LNCaP clone FGC (cell line): ENCODE results near the gene RNF26.

ENCODE experiments used
- DNase-seq: peaks from one replicate; pipeline ENCODE4 v3.0.0-alpha.2; 2011; ENCODE audit warnings: low read depth
- H3K4me3 ChIP-seq: 2 replicates; pipeline ENCODE4 v1.5.1; 2011; ENCODE audit warnings: mild to moderate bottlenecking, low read depth, low read length, control low read depth
- TF ChIP-seq, protein P1 (sequence below): IDR thresholded peaks from 2 replicates; pipeline ENCODE4 v1.5.1; 2012; ENCODE audit warnings: mild to moderate bottlenecking; ENCODE audit not compliant: control insufficient read depth, insufficient read depth; ENCODE audit errors: extremely low read depth

RNF26 gene

DNA sequence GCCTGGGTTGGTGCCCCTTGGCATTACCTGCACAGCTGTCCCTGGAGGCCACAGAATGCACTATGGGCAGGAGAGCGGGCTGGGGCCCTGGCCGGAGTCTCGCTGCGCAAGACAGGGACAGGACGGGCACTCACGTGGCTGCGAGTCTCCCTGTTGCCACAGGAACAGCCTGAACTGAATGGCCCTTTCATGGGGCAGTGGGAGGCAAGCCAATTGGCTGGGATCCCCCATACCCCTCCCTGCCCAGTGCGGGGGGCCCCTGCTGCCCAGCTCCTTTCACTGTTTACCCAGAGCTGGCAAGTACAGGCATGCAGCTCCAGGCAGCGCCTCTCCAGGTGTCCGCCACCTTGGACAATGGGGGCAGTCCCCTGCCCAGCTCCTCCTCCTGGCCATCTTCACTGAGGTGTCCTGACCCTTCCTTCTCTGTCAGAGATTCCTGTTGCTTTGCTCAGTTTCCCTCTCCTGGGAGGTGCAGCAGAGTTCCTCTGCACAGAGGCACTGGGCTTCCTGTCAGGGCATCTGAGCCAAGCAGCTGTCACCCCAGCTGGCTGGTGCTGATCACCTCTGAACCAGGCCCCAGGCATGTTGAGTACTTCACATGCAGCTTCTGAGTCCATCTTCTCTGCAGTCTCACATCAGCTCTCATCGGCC lies 42.0 kb downstream of the RNF26 start:
- TF ChIP-seq, protein P1, sequence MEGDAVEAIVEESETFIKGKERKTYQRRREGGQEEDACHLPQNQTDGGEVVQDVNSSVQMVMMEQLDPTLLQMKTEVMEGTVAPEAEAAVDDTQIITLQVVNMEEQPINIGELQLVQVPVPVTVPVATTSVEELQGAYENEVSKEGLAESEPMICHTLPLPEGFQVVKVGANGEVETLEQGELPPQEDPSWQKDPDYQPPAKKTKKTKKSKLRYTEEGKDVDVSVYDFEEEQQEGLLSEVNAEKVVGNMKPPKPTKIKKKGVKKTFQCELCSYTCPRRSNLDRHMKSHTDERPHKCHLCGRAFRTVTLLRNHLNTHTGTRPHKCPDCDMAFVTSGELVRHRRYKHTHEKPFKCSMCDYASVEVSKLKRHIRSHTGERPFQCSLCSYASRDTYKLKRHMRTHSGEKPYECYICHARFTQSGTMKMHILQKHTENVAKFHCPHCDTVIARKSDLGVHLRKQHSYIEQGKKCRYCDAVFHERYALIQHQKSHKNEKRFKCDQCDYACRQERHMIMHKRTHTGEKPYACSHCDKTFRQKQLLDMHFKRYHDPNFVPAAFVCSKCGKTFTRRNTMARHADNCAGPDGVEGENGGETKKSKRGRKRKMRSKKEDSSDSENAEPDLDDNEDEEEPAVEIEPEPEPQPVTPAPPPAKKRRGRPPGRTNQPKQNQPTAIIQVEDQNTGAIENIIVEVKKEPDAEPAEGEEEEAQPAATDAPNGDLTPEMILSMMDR: no peak
- DNase-seq: no peak
- H3K4me3 ChIP-seq: no peak overlapping the region

DNA sequence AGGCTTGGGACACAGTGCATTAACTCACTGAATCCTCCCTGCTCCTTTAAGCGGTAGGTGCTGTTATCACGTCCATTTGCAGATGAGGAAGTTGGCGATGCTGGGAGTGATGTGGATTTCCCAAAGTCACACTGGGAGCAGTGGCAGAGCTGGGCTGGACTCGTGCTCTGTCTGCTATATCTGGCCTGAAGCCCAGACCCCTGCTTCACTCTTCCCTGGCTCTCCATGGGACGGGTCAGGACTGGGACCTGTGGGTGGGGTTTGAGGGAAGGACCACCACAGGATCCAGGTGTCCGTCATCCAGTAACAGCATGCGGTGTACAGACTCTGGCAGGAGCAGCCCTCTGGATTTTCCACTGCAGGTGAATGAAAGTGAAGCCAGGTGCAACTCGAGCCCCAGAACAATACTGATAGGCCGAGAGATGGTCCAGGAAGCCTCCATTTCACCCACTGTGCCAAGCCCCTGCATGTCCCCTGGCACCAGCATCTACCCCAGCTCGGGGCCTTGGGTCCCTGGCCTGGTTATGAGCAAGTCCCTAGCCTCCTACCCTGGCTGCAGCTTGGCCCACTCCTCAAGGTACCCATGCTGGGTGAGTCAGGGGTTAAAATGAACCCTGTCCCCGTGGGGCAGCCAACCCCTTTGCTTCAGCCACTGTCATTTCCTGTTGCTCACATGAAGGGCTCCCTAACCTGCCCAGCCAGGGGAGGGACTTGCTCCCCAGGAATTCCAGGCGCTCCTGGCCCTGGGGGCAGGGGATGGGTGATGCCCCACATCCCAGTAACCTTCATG lies 43.0 kb downstream of the RNF26 start:
- H3K4me3 ChIP-seq: no peak overlapping the region
- TF ChIP-seq, protein P1: no peak
- DNase-seq: no peak

DNA sequence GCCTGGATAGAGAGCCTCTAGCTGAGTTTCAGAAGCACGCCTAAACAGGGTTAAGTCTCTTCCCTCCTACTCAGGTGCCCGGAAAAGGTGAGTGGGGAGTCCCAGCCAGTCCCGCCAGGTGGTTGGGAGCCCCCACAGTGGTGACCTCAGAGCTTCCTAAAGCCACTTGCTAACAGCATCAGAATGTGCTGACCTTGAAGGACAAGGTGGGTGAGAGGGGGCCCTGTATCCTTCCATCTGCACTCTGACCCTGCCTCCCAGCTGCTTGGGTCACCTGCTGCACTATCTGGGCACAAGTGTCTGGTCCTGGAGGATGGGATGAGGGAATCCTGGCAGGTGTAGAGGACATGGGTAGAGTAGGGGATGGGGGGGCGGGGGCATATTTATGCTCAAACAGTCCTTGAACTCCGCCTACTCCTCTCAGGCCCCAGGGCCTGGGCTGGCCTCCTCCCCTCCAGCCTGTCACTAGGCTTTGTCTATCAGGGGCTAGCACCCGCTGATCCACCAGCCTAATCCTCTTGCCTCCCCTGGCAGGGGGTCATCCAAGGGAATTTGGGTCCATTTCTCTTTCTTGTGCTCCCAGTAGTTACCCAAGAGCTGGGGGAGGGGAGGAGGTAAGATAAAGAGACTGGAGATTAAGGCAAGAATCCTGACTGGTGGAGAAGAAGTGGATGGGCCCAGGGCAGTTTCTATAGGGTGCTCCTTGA lies 43.8 kb downstream of the RNF26 start:
- no peak for DNase-seq
- no peak overlapping the region for H3K4me3 ChIP-seq
- TF ChIP-seq, protein P1: no peak

DNA sequence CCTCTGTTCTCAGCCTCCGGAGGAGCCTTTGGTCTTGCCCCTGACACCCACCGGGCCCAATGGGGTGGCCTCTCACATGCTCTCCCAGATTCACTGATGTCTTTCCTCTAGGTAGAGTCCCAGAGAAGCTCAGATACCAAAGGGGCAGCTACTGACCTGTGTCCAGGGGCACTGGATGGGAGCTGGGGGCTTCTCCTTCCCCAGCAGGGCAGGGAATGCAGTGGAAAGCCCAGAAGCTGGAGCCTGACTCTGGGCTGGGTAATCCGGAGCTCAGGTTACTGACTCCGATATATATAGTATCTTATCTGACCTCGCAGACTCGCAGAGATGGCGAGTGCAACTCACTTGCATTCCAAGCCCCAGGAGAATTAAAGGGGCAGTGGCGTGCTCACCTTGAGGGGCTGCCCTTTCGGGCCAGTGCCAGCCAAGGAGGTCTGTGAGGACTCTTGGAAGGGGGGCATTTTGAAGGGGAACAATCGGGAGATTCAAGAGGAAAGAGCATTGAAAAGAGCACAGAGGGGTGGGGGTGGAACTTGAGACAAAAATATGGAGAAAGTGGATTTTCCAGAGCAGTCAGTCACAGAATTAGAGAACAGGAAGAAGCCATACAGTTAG lies 44.6 kb downstream of the RNF26 start:
- H3K4me3 ChIP-seq: no peak overlapping the region
- DNase-seq: no peak

DNA sequence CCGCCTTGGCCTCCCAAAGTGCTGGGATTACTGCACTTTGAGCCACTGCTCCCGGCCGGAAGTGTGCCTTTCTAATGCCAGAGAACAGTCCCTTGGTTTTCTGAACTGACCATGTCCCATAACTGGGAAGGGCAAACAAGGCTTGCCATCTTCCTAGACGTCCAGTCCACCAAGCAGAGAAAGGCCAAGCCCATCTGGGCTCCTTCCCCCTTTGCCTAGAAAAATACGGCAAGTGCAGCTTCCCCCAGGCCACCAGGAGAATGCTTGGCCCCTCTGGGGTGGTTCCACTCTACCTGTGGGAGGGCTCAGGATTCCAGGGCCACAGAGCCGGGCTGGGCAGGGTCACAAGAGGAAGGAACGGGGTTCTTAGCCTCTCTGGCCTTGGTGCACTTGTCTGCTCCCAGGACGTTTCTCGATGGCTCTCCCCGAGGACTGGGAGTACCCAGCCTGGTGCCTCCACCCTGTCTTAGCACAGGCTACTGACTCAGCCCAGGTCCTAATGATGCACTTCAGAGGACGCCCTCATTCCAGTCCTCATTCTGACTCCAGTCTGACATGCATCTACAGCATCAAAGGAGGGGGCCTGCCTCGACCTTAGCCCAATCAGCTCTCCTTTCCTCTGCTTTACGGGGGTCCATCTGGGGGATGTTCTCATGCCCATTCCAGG lies 46.0 kb downstream of the RNF26 start:
- no peak overlapping the region; the same call in 1 of the 2 replicates for H3K4me3 ChIP-seq
- TF ChIP-seq, protein P1: no peak
- DNase-seq: no peak

More for the DNA sequence above, 44.6 kb downstream of the RNF26 start:
- TF ChIP-seq, protein P1: no peak

DNA sequence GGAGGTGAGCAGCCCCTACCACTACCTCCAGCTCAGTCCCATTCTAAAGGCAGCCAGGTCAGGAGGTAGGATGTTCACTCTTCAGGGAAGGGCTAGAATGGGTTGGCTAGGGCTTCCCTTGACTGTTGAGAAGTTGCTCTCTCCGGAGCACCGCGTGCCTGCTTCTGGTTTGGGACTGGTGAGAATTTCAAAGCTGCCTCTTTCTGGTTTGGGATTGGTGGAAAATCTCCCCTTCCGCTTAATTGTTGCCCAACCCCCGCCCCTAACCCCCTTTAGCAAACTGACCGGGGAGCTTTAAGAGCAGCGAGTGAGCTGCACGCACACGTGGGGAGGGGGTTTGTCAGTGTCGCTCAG lies 46.5 kb downstream of the RNF26 start:
- TF ChIP-seq, protein P1: no peak
- DNase-seq: no peak
- H3K4me3 ChIP-seq: peak overlapping the region; percentile 59
